ENCODE measurements around the gene C1QBP.
"Not testable (repeated sequence)": the region's sequence is repeated elsewhere in the genome, so short reads cannot be mapped to it uniquely, and the experiment has no call there.

C1QBP gene

GRCh38 chr17:5438716-5439445 is at the start of gene C1QBP:
C1QBP (minus strand) TSS chr17:5439155; CDS start chr17:5439073, 82 bp downstream.
- peak; percentile 78 for DNase-seq

GRCh38 chr17:5488752-5489151 is 49.8 kb upstream of the C1QBP start:
- no peak for DNase-seq

GRCh38 chr17:5486206-5487124 is 47.5 kb upstream of the C1QBP start, which contains the start of gene MIS12:
MIS12 (plus strand) TSS chr17:5486566; CDS start chr17:5488863, 2,297 bp downstream.
- peak; percentile 92 for DNase-seq

- no peak for DNase-seq
Measured at GRCh38 chr17:5485270-5486205, 46.6 kb upstream of the C1QBP start, which contains the start of gene DERL2. DERL2 (minus strand) TSS chr17:5486178; CDS start chr17:5486161, 17 bp downstream.

- no peak for DNase-seq
Measured at GRCh38 chr17:5481451-5481850, 42.5 kb upstream of the C1QBP start.

- DNase-seq: no peak
Measured at GRCh38 chr17:5480962-5481361, 42.0 kb upstream of the C1QBP start.

- DNase-seq: no peak
Measured at GRCh38 chr17:5478992-5479391, 40.0 kb upstream of the C1QBP start.

GRCh38 chr17:5473906-5474305 is 35.0 kb upstream of the C1QBP start:
- no peak for DNase-seq

GRCh38 chr17:5472511-5472910 is 33.6 kb upstream of the C1QBP start:
- DNase-seq: no peak

- no peak for DNase-seq
Measured at GRCh38 chr17:5468075-5468473, 29.1 kb upstream of the C1QBP start.

GRCh38 chr17:5467416-5467815 is 28.5 kb upstream of the C1QBP start:
- DNase-seq: no peak

- DNase-seq: no peak
Measured at GRCh38 chr17:5466295-5466694, 27.3 kb upstream of the C1QBP start.

GRCh38 chr17:5464717-5465507 is 26.0 kb upstream of the C1QBP start:
- DNase-seq: no peak

GRCh38 chr17:5446786-5447185 is 7.8 kb upstream of the C1QBP start:
- DNase-seq: no peak

GRCh38 chr17:5444209-5444608 is 5.3 kb upstream of the C1QBP start:
- no peak for DNase-seq

- DNase-seq: no peak
Measured at GRCh38 chr17:5443728-5444127, 4.8 kb upstream of the C1QBP start.

GRCh38 chr17:5439446-5439764 is 450 bp upstream of the C1QBP start:
- DNase-seq: no peak

- DNase-seq: no peak
Measured at GRCh38 chr17:5437721-5438317, 1.1 kb downstream of the C1QBP start.

- not testable (repeated sequence) for DNase-seq
Measured at GRCh38 chr17:5435781-5436315, 3.1 kb downstream of the C1QBP start.

- no peak for DNase-seq
Measured at GRCh38 chr17:5434984-5435383, 4.0 kb downstream of the C1QBP start.

GRCh38 chr17:5431949-5432556 is 6.9 kb downstream of the C1QBP start:
- DNase-seq: no peak
